Measurements from ENCODE around the gene CEBPE.

DNA sequence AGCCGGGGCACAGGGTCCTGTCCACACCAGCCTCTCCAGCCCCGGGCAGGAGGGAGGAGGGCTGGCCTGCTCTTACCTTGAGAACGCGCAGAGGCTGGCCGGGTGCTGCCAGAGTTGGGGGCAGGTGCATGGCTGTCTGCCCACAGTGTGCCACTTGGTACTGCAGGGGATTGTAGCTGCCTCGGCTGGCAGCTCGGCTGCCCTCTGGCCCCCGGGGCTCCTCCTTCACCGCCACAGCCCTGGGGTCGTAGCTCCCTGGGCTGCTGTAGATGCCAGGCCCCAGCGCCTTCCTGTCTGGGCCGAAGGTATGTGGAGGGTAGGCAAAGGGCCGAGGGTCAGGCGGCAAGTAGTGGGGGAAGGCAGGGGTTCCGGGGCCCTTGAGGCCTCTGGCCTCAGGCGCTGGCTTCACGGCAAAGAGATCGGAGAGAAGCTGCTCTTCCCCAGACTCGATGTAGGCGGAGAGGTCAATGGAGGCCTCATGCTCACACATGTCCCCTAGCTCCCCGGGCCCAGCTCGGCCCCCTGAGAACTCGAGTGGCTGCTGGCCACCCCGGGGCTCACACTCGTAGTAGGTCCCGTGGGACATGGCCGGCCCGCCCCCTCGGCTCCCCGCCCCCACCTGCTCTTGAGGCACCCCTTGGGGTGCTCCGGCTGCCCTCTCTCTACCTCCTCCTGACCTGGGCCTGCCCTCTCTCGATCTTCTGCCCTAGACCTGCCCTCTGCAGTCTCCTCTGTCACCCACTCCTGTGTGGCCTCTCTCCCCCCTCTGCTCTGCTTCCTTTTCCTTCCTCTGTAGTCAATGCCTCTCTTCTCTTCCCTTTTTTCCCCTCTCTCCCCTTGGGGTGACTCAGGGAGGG is at the start of gene CEBPE:
- TF ChIP-seq, protein P1, sequence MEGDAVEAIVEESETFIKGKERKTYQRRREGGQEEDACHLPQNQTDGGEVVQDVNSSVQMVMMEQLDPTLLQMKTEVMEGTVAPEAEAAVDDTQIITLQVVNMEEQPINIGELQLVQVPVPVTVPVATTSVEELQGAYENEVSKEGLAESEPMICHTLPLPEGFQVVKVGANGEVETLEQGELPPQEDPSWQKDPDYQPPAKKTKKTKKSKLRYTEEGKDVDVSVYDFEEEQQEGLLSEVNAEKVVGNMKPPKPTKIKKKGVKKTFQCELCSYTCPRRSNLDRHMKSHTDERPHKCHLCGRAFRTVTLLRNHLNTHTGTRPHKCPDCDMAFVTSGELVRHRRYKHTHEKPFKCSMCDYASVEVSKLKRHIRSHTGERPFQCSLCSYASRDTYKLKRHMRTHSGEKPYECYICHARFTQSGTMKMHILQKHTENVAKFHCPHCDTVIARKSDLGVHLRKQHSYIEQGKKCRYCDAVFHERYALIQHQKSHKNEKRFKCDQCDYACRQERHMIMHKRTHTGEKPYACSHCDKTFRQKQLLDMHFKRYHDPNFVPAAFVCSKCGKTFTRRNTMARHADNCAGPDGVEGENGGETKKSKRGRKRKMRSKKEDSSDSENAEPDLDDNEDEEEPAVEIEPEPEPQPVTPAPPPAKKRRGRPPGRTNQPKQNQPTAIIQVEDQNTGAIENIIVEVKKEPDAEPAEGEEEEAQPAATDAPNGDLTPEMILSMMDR (IDR thresholded peaks at IDR 0.05; ENCODE audit: insufficient read depth, low read depth, low read length), result no peak
- no peak for TF ChIP-seq EZH2 (IDR thresholded peaks at IDR 0.05; ENCODE audit: insufficient read depth, low read length)

Data from astrocyte (in vitro differentiated cells and primary cell).